Muscle of back (tissue), 11 donors: ENCODE data around the gene MLIP. TPM values are rescaled to one million over a fixed set of nuclear protein-coding genes. Genes with fewer than 3 reads are reported as not detected.
"Not testable (repeated sequence)": the region's sequence is repeated elsewhere in the genome, so short reads cannot be mapped to it uniquely, and the experiment has no call there.

Source experiments
- DNase-seq, 3 donors: peaks; one replicate each; pipeline versions ENCODE4 v3.0.0 to v3.0.0-alpha.2; 2013
- polyA plus RNA-seq, 10 donors: library from polyadenylated mRNA; unstranded; fragments of 120-200 nt; gene quantifications; one replicate each; pipeline ENCODE4 v1.2.1, GENCODE V29; 2013; ENCODE audit not compliant: insufficient read length in 10 of 10

MLIP gene
- polyA plus RNA-seq, 10 donors = 20.2 to 74.8 (median 53.4) TPM

- DNase-seq = no peak
Measured at GRCh38 chr6:54222217-54222616, 111.0 kb downstream of the MLIP start.

GRCh38 chr6:54232703-54233102 is 121.5 kb downstream of the MLIP start:
- no peak for DNase-seq

GRCh38 chr6:54234539-54234938 is 123.3 kb downstream of the MLIP start:
- no peak for DNase-seq

GRCh38 chr6:54236984-54237383 is 125.7 kb downstream of the MLIP start:
- DNase-seq = no peak

GRCh38 chr6:54238396-54238795 is 127.2 kb downstream of the MLIP start:
- DNase-seq = peak; percentile 56 to 89 (median 79)

- no peak for DNase-seq
Measured at GRCh38 chr6:54243699-54244098, 132.5 kb downstream of the MLIP start.

GRCh38 chr6:54244430-54244829 is 133.2 kb downstream of the MLIP start:
- DNase-seq = no peak

GRCh38 chr6:54245265-54245664 is 134.0 kb downstream of the MLIP start:
- no peak for DNase-seq

GRCh38 chr6:54248319-54248718 is 137.1 kb downstream of the MLIP start:
- no peak for DNase-seq

GRCh38 chr6:54248994-54249393 is 137.8 kb downstream of the MLIP start:
- DNase-seq = no peak

GRCh38 chr6:54249812-54250211 is 138.6 kb downstream of the MLIP start:
- DNase-seq = not testable (repeated sequence)

- DNase-seq = no peak
Measured at GRCh38 chr6:54252496-54252895, 141.3 kb downstream of the MLIP start.

- DNase-seq = no peak
Measured at GRCh38 chr6:54252916-54253315, 141.7 kb downstream of the MLIP start.

GRCh38 chr6:54254886-54255285 is 143.6 kb downstream of the MLIP start:
- DNase-seq = no peak

GRCh38 chr6:54255886-54256285 is 144.6 kb downstream of the MLIP start:
- peak; percentile 53 to 70 (median 56) for DNase-seq

GRCh38 chr6:54260025-54260424 is 148.8 kb downstream of the MLIP start:
- no peak for DNase-seq

- no peak for DNase-seq
Measured at GRCh38 chr6:54262499-54262898, 151.3 kb downstream of the MLIP start.

- no peak for DNase-seq
Measured at GRCh38 chr6:54262971-54263370, 151.7 kb downstream of the MLIP start.

GRCh38 chr6:54264581-54265272 is 153.5 kb downstream of the MLIP start:
- DNase-seq = no peak

- no peak for DNase-seq
Measured at GRCh38 chr6:54266400-54266923, 155.2 kb downstream of the MLIP start.

GRCh38 chr6:54267798-54268197 is 156.6 kb downstream of the MLIP start:
- no peak for DNase-seq

GRCh38 chr6:54273214-54273820 is 162.1 kb downstream of the MLIP start:
- DNase-seq = no peak

GRCh38 chr6:54274383-54274782 is 163.1 kb downstream of the MLIP start:
- no peak for DNase-seq

- peak in 1 of 3 donors; percentile 96 for DNase-seq
Measured at GRCh38 chr6:54282186-54282585, 170.9 kb downstream of the MLIP start.
